T-helper 9 cell (primary cell): Measurements from ENCODE around the gene OAT.
"Not testable (repeated sequence)": the region's sequence is repeated elsewhere in the genome, so short reads cannot be mapped to it uniquely, and the experiment has no call there.

Experiments
- DNase-seq: peaks from one replicate; pipeline ENCODE4 v3.0.0-alpha.2; 2020

OAT gene

GRCh38 chr10:124447751-124448466 is 29.2 kb upstream of the OAT start:
- no peak for DNase-seq

DNA sequence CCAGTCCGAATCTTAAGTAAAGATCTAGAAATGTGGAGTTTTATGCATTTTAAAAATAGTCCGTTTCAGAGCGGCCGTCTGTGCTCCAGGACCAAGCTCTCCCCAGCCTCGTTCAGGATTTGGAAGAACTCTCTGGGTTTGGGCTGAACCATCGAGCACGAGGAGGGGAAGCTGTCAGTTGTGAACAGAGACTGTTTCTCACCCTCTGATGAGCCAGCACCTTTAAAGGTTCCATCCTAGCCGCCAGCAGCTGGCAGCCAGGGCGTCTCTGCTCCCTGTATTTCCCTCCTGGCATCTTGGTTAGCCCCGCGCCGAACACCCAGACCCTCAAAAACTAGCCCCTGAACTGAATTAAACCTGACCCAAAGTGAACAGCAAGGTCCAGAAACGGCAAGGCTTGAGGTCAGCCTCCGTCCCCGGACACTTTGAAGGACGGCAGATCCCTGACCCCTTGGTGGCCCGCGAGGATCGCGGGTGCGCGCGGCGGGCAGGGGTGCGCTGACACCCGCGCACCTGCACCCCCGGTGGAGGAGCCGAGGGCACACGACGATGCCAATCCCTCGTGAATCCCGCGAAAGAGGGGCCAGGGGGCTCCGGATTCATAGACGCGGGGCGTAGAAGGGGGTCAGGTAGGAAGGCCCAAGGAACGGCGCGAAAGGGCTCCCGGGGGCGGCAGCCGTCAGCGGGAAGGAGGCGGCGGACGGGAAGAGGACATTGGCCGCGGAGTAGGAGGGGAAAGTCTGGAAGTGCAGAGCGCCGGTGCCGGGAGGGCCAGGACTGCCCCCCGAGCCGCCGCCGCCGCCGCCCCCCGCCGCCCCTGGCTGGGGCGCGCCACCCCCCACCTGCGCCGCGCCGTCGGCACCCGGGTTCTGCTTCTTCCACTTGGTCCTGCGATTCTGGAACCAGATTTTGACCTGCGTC is 28.4 kb upstream of the OAT start:
- no peak for DNase-seq

DNA sequence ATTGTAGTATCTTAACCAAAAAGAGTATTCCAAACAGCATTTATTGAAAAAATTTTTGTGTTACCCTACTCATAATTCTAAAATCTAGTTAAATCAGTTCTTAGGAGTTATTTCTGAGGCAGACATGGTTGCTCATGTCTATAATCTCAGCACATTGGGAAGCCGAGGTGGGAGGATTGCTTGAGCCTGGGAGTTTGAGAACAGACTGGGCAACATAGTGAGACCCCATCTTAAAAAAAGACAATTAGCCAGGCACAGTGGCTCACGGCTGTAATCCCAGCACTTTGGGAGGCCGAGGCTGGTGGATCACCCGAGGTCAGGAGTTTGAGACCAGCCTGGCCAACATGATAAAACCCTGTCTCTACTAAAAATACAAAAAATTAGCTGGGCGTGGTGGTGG is 23.0 kb upstream of the OAT start:
- DNase-seq: not testable (repeated sequence)

DNA sequence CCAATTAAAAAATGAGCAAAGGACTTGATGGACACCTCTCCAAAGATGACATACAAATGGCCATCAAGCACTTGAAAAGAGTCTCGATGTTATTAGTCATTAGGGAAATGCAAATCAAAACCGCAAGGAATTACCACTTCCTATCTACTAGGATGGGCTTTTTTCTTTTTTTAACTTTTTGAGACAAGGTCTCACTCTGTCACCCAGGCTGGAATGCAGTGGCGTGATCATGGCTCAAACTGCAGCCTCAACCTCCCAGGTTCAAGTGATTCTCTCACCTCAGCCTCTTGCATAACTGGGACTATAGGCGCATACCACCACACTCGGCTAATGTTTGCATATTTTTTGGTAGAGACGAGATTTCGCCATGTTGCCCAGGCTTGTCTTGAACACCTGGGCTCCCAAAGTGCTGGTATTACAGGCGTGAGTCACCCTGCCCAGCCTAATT is 17.5 kb upstream of the OAT start:
- DNase-seq: no peak

GRCh38 chr10:124435683-124436082 is 17.0 kb upstream of the OAT start:
- not testable (repeated sequence) for DNase-seq

DNA sequence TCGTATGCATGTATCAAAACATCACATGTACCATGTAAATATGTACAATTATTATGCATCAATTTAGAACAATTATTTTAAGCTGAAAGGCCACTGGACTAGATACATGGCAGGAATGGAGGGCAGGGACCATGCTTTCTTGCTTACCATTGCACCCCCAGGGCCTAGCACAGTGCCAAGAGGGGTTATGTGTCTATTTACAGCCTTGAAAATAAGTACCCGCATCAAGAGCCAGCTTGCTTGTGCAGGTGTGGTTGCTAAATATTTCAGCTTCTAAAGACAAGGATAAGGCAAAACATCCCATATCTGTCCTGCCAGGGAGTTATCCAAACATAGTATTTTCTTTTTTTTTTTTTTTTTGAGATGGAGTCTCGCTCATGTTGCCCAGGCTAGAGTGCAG is 14.7 kb upstream of the OAT start:
- DNase-seq: no peak

DNA sequence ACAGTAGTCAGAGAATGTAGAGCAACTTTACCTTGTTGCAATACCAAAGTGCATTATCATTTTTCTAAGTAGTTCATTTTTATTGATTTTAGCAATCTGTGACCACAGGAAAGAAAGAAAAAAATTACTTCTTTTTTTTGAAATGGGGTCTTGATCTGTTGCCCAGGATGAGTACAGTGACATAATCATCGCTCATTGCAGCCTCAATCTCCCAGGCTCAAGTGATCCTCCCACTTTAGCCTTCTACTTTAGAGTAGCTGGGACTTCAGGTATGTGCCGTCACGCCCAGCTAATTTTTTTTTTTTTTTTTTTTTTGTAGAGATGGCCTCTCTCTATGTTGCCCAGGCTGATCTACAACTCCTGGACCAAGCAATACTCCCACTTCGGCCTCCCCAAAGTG is 11.4 kb upstream of the OAT start:
- no peak for DNase-seq

DNA sequence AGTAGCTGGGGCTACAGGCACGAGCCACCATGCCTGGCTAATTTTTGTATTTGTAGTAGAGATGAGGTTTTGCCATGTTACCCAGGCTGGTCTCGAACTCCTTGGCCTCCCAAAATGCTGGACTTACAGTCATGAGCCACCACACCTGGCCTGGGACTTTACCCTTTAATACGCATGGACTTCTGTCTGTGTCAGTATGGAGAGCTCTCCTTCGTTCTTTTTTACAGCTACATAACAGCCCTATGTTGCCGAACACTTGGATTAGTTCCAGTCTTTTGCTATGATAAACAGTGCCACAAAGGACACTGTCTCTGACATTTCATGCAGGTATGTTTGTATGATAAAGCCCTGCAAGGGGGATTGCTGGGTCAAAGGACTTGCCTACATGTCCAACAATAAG is 10.9 kb upstream of the OAT start:
- no peak for DNase-seq

DNA sequence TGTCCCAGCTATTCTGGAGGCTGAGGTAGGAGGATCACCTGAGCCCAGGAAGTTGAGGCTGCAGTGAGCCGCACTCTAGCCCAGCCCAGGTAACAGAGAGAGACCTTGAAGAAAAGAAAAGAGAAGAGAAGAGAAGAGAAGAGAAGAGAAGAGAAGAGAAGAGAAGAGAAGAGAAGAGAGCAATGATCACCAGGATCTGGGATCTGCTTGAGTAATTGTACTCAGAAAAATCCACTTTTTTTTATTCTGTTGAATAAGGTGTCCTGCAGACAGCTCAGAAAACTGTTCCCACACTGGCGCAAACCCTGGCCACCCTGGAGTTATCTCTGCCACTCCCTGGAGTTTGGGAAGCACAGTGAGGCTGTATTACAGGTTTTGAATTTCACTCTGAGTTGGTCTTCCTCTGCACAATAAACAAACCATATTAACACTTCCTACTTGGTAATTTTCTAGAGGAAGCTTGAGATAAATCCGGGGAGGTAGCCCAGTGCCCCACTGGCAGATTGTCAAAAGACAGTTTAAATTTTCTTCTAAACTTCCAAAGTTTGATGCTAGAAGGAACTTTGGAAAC is 9.6 kb upstream of the OAT start:
- DNase-seq: no peak

DNA sequence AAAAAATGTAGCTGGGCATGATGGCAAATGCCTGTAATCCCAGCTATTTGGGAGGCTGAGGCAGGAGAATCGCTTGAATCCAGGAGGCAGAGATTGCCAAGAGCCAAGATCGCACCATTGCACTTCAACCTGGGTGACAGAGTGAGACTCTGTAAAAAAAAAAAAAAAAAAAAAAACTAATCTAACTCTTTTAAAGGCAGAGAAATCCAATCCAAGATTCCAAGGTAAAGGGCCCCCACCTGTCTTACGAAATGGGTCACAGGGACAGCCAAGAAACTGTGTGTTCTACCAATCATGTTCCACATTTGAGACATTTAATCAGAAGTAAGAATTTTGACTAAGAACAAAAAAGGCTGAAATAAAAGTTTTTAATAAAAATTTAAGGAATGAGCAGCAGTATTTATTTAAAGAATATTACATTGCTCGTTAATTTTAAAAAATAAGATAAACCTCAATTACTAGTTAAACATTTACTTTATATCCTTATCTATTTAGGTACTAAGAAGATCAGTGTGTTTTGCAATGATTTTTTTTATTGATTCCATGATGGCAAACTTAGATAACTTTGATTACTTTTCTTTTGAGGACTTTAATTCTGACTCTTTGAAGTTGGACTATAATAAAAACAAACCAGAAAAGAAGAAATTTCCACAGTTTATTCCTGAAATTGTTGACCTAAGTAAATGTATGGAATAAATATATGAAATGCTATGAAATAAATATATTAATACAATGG is 6.7 kb upstream of the OAT start:
- no peak for DNase-seq

DNA sequence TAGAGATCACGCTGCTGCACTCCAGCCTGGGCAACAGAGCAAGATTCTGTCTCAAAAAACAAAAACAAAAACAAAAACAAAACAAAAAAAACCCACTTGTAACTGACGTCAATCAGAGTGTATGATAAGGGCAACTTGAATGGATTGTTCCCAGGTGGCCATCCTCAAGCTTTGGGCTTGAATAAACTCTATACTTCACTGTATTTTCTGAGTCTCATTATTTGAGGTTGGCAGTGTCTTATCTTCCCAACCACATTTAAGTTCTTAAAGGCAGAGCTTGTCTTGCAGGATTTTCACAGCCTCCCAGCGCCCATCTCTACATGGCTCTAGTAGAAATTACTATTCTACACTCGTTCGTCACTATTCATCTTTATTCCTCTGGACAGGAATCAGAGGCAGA is 5.1 kb upstream of the OAT start:
- no peak for DNase-seq

- no peak for DNase-seq
Observed at GRCh38 chr10:124422742-124423141, 4.0 kb upstream of the OAT start.

- DNase-seq: no peak
Observed at GRCh38 chr10:124420254-124420653, 1.5 kb upstream of the OAT start.

DNA sequence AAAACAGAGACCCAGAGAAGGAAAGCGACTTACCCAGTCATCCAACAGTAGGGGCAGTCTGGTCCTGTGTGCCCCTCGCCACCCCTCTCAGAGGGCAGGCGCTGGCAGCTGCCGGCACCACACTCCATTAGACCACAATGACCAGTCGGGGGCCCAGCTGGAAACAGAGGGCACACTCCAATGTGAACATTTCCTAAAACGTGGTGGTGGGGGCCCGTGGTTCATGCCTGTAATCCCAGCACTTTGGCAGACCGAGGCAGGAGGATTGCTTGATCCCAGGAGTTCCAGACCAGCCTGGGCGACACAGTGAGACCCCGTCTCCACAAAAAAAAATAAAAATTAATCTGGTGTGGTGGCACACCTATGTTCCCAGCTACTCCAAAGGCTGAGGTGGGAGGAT is 912 bp upstream of the OAT start:
- DNase-seq: no peak

DNA sequence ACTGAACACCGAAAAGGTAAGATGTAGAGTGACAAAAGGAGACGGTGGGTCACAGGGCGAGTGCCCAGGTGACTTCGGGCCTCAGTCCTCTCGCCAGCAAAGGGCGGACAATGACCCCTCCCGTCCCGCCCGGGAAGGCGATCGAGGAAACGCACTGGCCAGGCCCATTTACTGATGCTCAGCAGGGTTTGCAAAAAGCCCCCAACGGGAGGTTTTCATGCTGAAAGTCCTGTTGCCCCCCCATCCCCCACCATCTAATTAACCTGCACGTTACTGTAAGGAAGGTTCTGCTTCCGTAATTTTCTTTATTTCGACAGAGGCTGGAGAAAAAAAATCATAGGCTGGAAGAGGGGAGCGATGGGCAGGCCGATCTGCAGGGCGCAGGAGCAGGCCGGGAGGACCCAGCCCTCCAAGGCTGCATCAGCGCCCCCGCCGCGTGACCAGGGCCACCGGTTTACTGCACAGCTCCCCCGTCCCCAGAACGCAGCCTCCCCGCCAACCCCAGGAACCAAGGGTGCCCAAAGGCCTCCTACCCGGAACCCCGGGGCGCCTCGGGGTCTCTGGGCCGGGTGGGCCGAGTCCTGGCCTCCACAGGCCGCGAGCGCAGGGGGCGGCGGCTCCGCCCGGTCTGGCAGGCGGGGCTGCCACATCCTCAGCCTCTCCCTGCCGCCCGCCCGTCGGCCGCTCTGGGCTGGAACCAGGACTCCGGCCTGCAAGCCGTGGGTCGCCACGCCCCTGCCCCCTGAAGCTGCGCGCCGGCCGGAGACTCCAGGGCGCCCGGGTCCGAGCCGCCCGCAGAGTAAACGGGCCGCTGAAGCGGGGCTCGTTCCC is 613 bp downstream of the OAT start:
- peak; percentile 31 for DNase-seq

DNA sequence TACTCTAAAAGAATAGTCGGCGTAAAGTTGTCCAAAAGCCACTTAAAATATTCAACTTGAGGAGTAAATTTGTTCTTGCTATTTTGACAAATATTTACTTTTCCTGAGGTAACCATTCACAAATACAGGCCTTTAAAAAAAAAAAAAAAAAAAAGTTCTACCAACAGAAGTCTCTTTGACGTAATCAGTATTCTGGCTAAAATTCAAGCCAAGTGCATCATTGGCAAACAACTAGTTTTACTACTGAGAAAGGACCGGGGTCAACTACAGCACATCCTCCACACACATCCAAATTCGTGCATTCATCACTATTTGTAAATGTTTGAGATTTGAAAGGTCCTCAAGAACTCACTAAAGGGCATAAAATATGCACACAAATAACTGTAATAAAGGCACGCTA is 2.0 kb downstream of the OAT start:
- no peak for DNase-seq

- no peak for DNase-seq
Observed at GRCh38 chr10:124415210-124415609, 3.5 kb downstream of the OAT start.

DNA sequence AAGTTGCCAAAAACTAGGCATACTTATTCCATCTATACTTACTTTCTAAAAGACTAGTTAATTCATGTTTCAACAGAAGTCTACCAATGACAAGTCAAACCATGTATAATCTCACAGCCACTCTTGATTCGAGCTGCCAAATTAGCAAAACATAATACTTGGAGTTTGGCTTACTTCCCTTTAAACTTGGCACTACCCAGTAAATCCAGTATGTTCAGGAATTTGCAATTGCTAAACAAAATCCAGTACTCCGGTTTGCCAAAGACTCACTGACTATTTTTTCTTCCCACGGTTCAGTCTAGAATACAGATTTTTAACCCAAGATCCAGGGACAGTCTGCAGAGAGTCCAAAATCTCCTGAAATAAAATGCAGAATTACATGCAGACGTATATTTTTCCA is 4.6 kb downstream of the OAT start:
- no peak for DNase-seq

- no peak for DNase-seq
Observed at GRCh38 chr10:124409696-124410095, 9.0 kb downstream of the OAT start.

DNA sequence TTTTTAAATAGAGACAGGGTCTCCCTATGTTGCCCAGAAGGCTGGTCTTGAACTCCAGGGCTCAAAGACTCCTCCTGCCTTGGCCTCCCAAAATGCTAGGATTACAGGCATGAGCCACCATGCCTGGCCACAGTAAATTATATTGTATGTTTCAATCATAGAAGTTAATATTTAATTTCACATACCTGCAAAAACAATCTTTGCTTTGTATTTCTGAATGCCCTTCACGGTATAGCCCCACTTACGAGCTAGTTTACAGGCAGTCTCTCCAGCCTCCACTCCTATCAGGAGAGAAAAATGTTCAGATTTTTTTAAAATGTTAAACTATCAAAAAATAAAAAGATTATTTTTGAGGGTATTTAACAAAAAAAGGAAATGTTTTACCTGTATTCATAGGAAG is 10.4 kb downstream of the OAT start:
- no peak for DNase-seq

DNA sequence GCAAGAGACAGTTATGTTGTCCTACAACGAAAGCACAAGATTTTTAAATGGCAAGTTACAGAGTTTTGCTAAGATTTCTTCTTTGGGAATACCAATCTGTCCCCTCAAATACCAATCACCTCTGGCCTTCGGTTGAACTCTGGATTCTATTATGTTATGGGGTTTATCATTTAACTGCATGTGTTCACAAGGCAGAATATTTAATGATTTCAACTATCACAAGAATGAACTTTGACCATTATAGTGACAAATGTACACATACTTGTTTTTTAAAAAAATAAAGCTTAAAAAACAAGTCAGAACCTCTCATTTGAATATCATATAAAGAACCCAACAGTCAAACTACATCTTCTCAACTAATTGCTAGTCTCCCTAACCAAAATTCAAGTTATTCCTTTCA is 11.3 kb downstream of the OAT start:
- no peak for DNase-seq

DNA sequence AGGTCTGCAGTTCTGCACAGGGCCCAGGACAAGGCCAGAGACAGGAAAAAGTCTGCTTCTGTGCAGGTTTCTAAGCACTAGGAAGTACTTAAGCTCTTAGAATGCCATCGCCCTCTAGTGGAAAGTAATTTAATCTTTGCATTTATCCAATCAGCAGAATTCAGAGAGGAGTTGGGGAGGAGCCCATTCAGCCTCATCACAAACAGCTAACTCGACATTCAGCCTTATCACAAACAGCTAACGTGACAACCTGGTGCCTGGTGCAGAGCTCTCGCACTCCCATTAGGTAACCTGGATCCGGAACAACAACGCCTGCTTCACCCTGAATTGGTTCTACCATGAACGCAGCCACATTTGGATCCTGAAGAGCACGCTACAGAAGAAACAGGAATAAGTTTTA is 15.2 kb downstream of the OAT start:
- no peak for DNase-seq
